Measurements from ENCODE around the gene DNMT3A. TPM values are rescaled to one million over a fixed set of nuclear protein-coding genes. Genes with fewer than 3 reads are reported as not detected.

Gene DNMT3A
- total RNA-seq, 1 experiment from 2014 or later = 215 TPM

GRCh38 chr2:25362434-25363145 is 20.9 kb upstream of the DNMT3A start:
- peaks cover 30% of the 10 kb centered on the region in 2 experiments for H3K4me1 Mint-ChIP-seq
- WGBS (ENCODE audit: extremely low coverage, insufficient read length, low lambda C conversion rate) = no CpG with 5 or more reads among the region's 21 CpGs

More at GRCh38 chr2:25362434-25363145, 20.9 kb upstream of the DNMT3A start:
- no peak overlapping the region for H3T11ph ChIP-seq (ENCODE audit: low read length)
- no peak overlapping the region for H2BK120ac ChIP-seq (ENCODE audit: low read depth, low read length, poor library complexity, severe bottlenecking)
- peaks cover 74% of the 10 kb centered on the region for H3K27me3 Mint-ChIP-seq (ENCODE audit: low read depth)
- H2BK5ac ChIP-seq (ENCODE audit: insufficient read length, low read length) = no peak overlapping the region
- no peak overlapping the region for H4K91ac ChIP-seq (ENCODE audit: insufficient read length, low read depth, low read length)
- peaks cover 1 to 3% of the 10 kb centered on the region in 2 experiments; a peak in 3 of 5 replicates for H3K9me3 Mint-ChIP-seq
- H2AK5ac ChIP-seq (ENCODE audit: insufficient read length, low read length) = no peak overlapping the region
- no peak overlapping the region for H2BK20ac ChIP-seq (ENCODE audit: low read depth, low read length, poor library complexity, severe bottlenecking)
- no peak overlapping the region for H3K4ac ChIP-seq (ENCODE audit: low read depth, low read length)
- no peak overlapping the region for H3K23ac ChIP-seq (ENCODE audit: insufficient read length, low read depth, low read length)
- H3K27me3 ChIP-seq (ENCODE audit: insufficient read depth, low read length) = peaks cover 2% of the 10 kb centered on the region; the same call in 1 of the 2 replicates
- TF ChIP-seq CTCF (conservative IDR thresholded peaks at IDR 0.05) = no peak
- no peak overlapping the region for H3K9ac ChIP-seq (ENCODE audit: extremely low read depth, insufficient read length, low read length)
- no peaks in the 10 kb centered on the region for H3K9me3 ChIP-seq (ENCODE audit: control insufficient read depth, low read depth, low read length)
- peaks cover 0 to 7% (median 5%) of the 10 kb centered on the region in 3 experiments; a peak in 3 of 7 replicates for H3K36me3 Mint-ChIP-seq (ENCODE audit: insufficient read depth in 1 of 3, low read depth in 3 of 3)
- H3K4me2 ChIP-seq (ENCODE audit: insufficient read depth, insufficient read length, low read length) = no peak overlapping the region
- H3K79me1 ChIP-seq (ENCODE audit: insufficient read depth, low read depth, low read length, poor library complexity, severe bottlenecking) = no peaks in the 10 kb centered on the region
- H2BK12ac ChIP-seq (ENCODE audit: insufficient read length, low read depth, low read length) = no peak overlapping the region
- H2AFZ ChIP-seq (ENCODE audit: low read length) = no peak overlapping the region
- H3K4me3 Mint-ChIP-seq = peak overlapping the region in 1 of 2 experiments; percentile 13; a peak in 1 of 5 replicates
- no peaks in the 10 kb centered on the region; the same call in 1 of the 2 replicates for H3K4me1 ChIP-seq (ENCODE audit: insufficient read depth, low read length)
- no peak overlapping the region for H4K5ac ChIP-seq (ENCODE audit: insufficient read length, low read depth, low read length)
- H3K14ac ChIP-seq (ENCODE audit: insufficient read depth, low read length) = no peak overlapping the region
- DNase-seq = no peak
- H3K79me2 ChIP-seq (ENCODE audit: insufficient read depth, low read length) = no peaks in the 10 kb centered on the region
- H3K23me2 ChIP-seq (ENCODE audit: insufficient read length, low read depth, low read length, poor library complexity, severe bottlenecking) = no peaks in the 10 kb centered on the region
- H4K20me1 ChIP-seq (ENCODE audit: control insufficient read depth, insufficient read depth, insufficient read length) = no peaks in the 10 kb centered on the region
- no peak overlapping the region for H2BK15ac ChIP-seq (ENCODE audit: low read depth, low read length)
- H3K27ac Mint-ChIP-seq = no peak overlapping the region
- no peak overlapping the region for H3K27ac ChIP-seq (ENCODE audit: insufficient read length, low read depth, low read length)
- no peak overlapping the region for H3K56ac ChIP-seq (ENCODE audit: insufficient read length, low read depth, low read length)
- H4K8ac ChIP-seq (replicated peaks; ENCODE audit: insufficient read length, low read depth, low read length) = no peak overlapping the region
- H3K18ac ChIP-seq (ENCODE audit: insufficient read length, low read depth, low read length) = no peak overlapping the region

Measured in H9 (cell line).